Esophagus squamous epithelium (tissue), 5 donors: ENCODE measurements around the gene FES. TPM values are rescaled to one million over a fixed set of nuclear protein-coding genes. Genes with fewer than 3 reads are reported as not detected.

Experiments
- DNase-seq: peaks from one replicate; lab custom pipeline; 2025; lab: John Stamatoyannopoulos, UW
- H3K27ac ChIP-seq, 4 donors: fragments of 200-600 bp; sonication (generic); one replicate each; pipeline ENCODE4 v1.5.1; 2016 to 2019; ENCODE audit warnings: mild to moderate bottlenecking in 1 of 4
- H3K27me3 ChIP-seq, 4 donors: fragments of 200-600 bp; sonication (generic); 1 replicate in 3 of 4; 2 replicates in 1 of 4; pipeline versions ENCODE4 v1.5.1 to v1.6.0; 2017 to 2021; ENCODE audit warnings: antibody characterized with exemption in 1 of 4
- H3K36me3 ChIP-seq, 3 donors: fragments of 200-600 bp; sonication (generic); one replicate each; pipeline ENCODE4 v1.5.1; 2016 to 2019
- H3K4me1 ChIP-seq, 3 donors: fragments of 200-600 bp; sonication (generic); one replicate each; pipeline ENCODE4 v1.5.1; 2017 to 2019
- H3K4me3 ChIP-seq, 4 donors: fragments of 200-600 bp; sonication (generic); 1 replicate in 3 of 4; 2 replicates in 1 of 4; pipeline ENCODE4 v1.5.1; 2016 to 2019; ENCODE audit warnings: mild to moderate bottlenecking in 2 of 4, moderate library complexity in 1 of 4
- H3K9me3 ChIP-seq, 3 donors: fragments of 200-600 bp; sonication (generic); one replicate each; pipeline ENCODE4 v1.5.1; 2016 to 2019
- POLR2A ChIP-seq, 4 donors: fragments of 450-650 bp; IDR thresholded peaks; one replicate each; pipeline ENCODE4 v1.6.1; 2017; ENCODE audit warnings: antibody characterized with exemption in 4 of 4, mild to moderate bottlenecking in 4 of 4, moderate library complexity in 3 of 4
- WGBS, 2 donors: methylation state at CpG; one replicate each; pipeline ENCODE4 v1.1.5; 2018; 5-methylcytosine and 5-hydroxymethylcytosine counted together
- intact Hi-C: fragments of 100-400 bp; cut with DNase I; formaldehyde crosslinking; loops from one replicate; pipeline ENCODE4 v1.15.0; 2022
- total RNA-seq, 4 donors: library from RNA; depleted of rRNA; stranded (reverse); fragments of >200 nt; gene quantifications; one replicate each; pipeline ENCODE4 v1.1.0, GENCODE V29; 2016
- TF ChIP-seq, protein P1 (sequence below), 6 experiments: fragments of 450-650 bp in 4 of 6; fragments of 200-600 bp in 2 of 6; sonication (generic) in 2 of 6; IDR thresholded peaks; one replicate each; pipeline ENCODE4 v1.5.1; 2016 to 2019; ENCODE audit warnings: antibody characterized with exemption in 6 of 6, mild to moderate bottlenecking in 4 of 6, moderate library complexity in 4 of 6
- donor health status: DM: yes; HTN: yes; CAD: no.

Gene FES
- total RNA-seq, 4 donors from 2014 or later: 1.8 to 13.4 (median 9.7) TPM

DNA sequence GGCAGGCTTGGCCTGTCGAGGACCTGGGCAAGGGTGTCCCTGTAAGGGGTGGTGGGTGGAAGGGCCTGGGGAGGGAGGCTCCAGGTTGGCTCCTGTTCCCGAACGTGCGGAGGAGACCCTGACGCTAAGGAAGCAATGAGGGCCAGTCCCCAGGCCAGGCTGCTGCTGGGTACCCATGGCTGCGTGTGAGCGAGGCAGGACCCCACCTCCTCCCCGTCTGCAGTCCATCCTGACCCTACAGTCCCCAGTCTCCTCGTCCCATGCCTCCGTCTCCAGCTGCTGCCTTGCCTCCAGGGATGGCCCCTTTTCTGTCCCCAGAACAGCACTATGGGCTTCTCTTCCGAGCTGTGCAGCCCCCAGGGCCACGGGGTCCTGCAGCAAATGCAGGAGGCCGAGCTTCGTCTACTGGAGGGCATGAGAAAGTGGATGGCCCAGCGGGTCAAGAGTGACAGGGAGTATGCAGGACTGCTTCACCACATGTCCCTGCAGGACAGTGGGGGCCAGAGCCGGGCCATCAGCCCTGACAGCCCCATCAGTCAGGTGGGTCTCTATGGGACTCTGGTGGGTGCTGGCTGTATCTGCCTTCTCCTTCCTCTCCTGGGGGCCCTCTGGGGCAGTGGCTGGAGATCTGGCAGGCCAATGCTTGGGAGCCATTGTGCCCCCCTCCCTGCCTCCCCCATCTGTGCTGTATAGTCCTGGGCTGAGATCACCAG, 571 bp downstream of the FES start:
- no peaks in the 10 kb centered on the region for H3K9me3 ChIP-seq
- no peaks in the 10 kb centered on the region for H3K27me3 ChIP-seq
- H3K4me3 ChIP-seq: peak overlapping the region; percentile 37 to 71 (median 58)
- DNase-seq: no peak
- 33 to 40% methylated on average over 3 to 7 of the region's 16 CpGs for WGBS, 2 donors
- H3K4me1 ChIP-seq: peaks cover 29 to 43% (median 37%) of the 10 kb centered on the region in 3 donors
- H3K36me3 ChIP-seq: peaks cover 9 to 50% (median 13%) of the 10 kb centered on the region in 3 donors
- H3K27ac ChIP-seq: peak overlapping the region; percentile 77 to 94 (median 92)
- TF ChIP-seq, protein P1, sequence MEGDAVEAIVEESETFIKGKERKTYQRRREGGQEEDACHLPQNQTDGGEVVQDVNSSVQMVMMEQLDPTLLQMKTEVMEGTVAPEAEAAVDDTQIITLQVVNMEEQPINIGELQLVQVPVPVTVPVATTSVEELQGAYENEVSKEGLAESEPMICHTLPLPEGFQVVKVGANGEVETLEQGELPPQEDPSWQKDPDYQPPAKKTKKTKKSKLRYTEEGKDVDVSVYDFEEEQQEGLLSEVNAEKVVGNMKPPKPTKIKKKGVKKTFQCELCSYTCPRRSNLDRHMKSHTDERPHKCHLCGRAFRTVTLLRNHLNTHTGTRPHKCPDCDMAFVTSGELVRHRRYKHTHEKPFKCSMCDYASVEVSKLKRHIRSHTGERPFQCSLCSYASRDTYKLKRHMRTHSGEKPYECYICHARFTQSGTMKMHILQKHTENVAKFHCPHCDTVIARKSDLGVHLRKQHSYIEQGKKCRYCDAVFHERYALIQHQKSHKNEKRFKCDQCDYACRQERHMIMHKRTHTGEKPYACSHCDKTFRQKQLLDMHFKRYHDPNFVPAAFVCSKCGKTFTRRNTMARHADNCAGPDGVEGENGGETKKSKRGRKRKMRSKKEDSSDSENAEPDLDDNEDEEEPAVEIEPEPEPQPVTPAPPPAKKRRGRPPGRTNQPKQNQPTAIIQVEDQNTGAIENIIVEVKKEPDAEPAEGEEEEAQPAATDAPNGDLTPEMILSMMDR (IDR thresholded peaks at IDR 0.05): no peak
- no peak for TF ChIP-seq POLR2A (IDR thresholded peaks at IDR 0.05)
- intact Hi-C loops: loop anchor here (5.0 to 10.0 kb wide), 2 partner anchors 170 to 238 kb away; partner anchors contain the start of gene BLM

DNA sequence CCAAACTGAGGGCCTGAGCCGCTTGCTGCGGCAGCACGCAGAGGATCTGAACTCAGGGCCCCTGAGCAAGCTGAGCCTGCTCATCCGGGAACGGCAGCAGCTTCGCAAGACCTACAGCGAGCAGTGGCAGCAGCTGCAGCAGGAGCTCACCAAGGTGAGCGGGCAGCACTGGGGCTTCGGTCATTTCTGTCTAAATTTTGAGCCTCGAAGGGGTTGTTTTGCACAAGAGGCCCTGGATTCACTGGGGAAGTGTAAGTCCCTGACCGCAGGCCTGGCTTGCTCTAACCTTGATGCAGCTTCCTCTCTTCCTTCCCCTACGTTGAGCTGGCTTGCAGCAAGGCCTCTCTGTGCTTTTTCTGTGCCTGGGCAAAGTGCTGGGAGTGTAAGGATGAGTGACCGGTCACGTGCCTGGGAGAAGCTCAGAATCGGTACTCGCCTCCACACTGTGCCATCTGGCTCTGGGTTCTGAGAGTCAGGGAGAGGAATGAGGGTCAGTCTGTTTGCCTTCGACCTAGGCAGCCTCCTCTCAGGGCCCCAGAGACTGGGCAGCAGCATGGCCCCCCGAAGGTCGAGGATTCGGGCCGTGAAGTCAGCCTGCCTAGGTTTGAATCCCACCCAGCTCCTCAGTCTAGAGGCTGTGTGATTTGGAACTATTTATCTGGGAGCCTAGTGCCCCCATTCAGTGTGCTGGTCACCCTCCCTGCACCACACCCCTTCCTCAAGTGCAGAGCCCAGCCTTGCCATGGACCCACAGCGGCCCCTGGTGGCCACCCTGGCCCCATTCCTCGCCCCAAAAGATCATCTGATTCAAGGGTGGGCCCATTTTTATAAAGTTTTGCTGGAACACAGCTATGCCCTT, 1.4 kb downstream of the FES start:
- 39 to 53% methylated on average over 4 to 13 of the region's 23 CpGs for WGBS, 2 donors
- intact Hi-C loops: loop anchor here (5.0 to 10.0 kb wide), 2 partner anchors 171 to 238 kb away; partner anchors contain the start of gene BLM
- Histone ChIP-seq H3K4me3 (peak overlapping the region in 3 of 4 donors; percentile 56 to 71 (median 60)), H3K27ac (peak overlapping the region; percentile 77 to 94 (median 92)), H3K4me1 (peaks cover 29 to 43% (median 37%) of the 10 kb centered on the region in 3 donors), H3K27me3 (no peaks in the 10 kb centered on the region), H3K9me3 (no peaks in the 10 kb centered on the region), H3K36me3 (peaks cover 3 to 50% (median 14%) of the 10 kb centered on the region in 3 donors)
- TF ChIP-seq POLR2A (IDR thresholded peaks at IDR 0.05): no peak
- TF ChIP-seq, protein P1 (IDR thresholded peaks at IDR 0.05): peak in 5 of 6 experiments; percentile 92 to 99 (median 97)
- no peak for DNase-seq

DNA sequence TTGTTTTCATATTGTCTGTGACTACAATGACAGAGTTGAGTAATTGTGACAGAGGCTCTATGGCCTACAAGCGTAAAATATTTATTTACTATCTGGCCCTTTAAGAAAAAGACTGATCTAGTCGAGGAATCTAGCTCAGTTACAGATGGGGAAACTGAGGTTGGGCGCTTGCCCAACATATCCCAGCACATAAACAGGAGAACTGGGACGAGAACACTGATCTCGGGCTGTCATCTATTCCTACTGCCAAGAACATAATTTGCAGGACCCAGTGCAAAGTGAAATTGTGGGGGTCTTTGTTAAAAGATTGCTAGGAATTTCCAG, 1.9 kb downstream of the FES start:
- H3K36me3 ChIP-seq: peaks cover 3 to 50% (median 15%) of the 10 kb centered on the region in 3 donors

DNA sequence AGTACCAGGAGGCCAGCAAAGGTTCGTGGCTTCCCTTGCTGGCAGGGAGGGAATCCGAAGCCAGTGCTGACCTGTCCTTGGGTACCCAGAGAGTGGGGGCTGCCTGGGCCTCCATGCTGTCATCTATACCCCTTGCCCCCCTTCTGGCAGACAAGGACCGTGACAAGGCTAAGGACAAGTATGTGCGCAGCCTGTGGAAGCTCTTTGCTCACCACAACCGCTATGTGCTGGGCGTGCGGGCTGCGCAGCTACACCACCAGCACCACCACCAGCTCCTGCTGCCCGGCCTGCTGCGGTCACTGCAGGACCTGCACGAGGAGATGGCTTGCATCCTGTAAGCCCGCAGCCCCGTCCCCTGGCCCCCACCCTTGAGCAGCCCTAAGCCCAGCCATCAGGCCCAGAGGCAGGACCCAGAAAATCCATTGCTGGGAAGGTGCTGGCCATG, 2.8 kb downstream of the FES start:
- WGBS, 2 donors: 86% methylated on average over 10 of the region's 13 CpGs; no CpG with 5 or more reads in 1 of the 2 donors
- Histone ChIP-seq H3K4me3 (no peak overlapping the region), H3K9me3 (no peaks in the 10 kb centered on the region), H3K36me3 (peaks cover 3 to 50% (median 17%) of the 10 kb centered on the region in 3 donors), H3K27me3 (no peaks in the 10 kb centered on the region), H3K27ac (no peak overlapping the region), H3K4me1 (peaks cover 29 to 43% (median 37%) of the 10 kb centered on the region in 3 donors)
- TF ChIP-seq, protein P1 (IDR thresholded peaks at IDR 0.05): no peak
- no peak for TF ChIP-seq POLR2A (IDR thresholded peaks at IDR 0.05)
- no peak for DNase-seq
- intact Hi-C loops: loop anchor here (5.0 to 10.0 kb wide), 2 partner anchors 172 to 240 kb away; partner anchors contain the start of gene BLM

More for the DNA sequence above, 1.9 kb downstream of the FES start:
- no peak for TF ChIP-seq POLR2A (IDR thresholded peaks at IDR 0.05)
- TF ChIP-seq, protein P1 (IDR thresholded peaks at IDR 0.05): no peak
- Histone ChIP-seq H3K27me3 (no peaks in the 10 kb centered on the region), H3K9me3 (no peaks in the 10 kb centered on the region), H3K4me3 (peak overlapping the region in 2 of 4 donors; percentile 56 to 71), H3K27ac (peak overlapping the region in 3 of 4 donors; percentile 39 to 93 (median 91)), H3K4me1 (peaks cover 29 to 43% (median 37%) of the 10 kb centered on the region in 3 donors)
- intact Hi-C loops: loop anchor here (5.0 to 10.0 kb wide), 2 partner anchors 171 to 239 kb away; partner anchors contain the start of gene BLM
- DNase-seq: no peak
- WGBS, 2 donors: 15 to 26% methylated on average over 4 to 5 of the region's 5 CpGs
